GM21717 (cell line): ENCODE results near the gene HSD3B7.
A peak's percentile ranks its signal among the peaks of the same experiment; 100 is the strongest.
"Not testable (repeated sequence)": the region's sequence is repeated elsewhere in the genome, so short reads cannot be mapped to it uniquely, and the experiment has no call there.

ENCODE experiments used
- ATAC-seq: cut with Tn5 transposase; IDR thresholded peaks from one replicate; pipeline ENCODE4 v1.9.1; 2021; ENCODE audit warnings: mild to moderate bottlenecking, moderate library complexity; ENCODE audit not compliant: unreplicated experiment

The HSD3B7 gene

GRCh38 chr16:30984669-30985400 lies at the start of gene HSD3B7:
Gene HSD3B7, plus strand, starts transcription at chr16:30985207. Its CDS starts 452 bp downstream, at chr16:30985659.
- no peak for ATAC-seq

- no peak for ATAC-seq
Measured at GRCh38 chr16:30937692-30938091, 47.3 kb upstream of the HSD3B7 start.

GRCh38 chr16:30939571-30939970 lies 45.4 kb upstream of the HSD3B7 start:
- ATAC-seq = not testable (repeated sequence)

GRCh38 chr16:30941600-30942425 lies 43.2 kb upstream of the HSD3B7 start:
- ATAC-seq = peak; percentile 85

GRCh38 chr16:30942426-30942806 lies 42.6 kb upstream of the HSD3B7 start:
- ATAC-seq = no peak

GRCh38 chr16:30944352-30944751 lies 40.7 kb upstream of the HSD3B7 start:
- no peak for ATAC-seq

- no peak for ATAC-seq
Measured at GRCh38 chr16:30946671-30947540, 38.1 kb upstream of the HSD3B7 start.

GRCh38 chr16:30947541-30947858 lies 37.5 kb upstream of the HSD3B7 start:
- no peak for ATAC-seq

GRCh38 chr16:30947859-30948666 lies 36.9 kb upstream of the HSD3B7 start:
- ATAC-seq = no peak

GRCh38 chr16:30948667-30949649 lies 36.0 kb upstream of the HSD3B7 start, which contains the start of gene ORAI3:
Gene ORAI3, plus strand, starts transcription at chr16:30949068. Its CDS starts 222 bp downstream, at chr16:30949290.
- ATAC-seq = peak; percentile 52

GRCh38 chr16:30949650-30950515 lies 35.1 kb upstream of the HSD3B7 start:
- peak; percentile 47 for ATAC-seq

- ATAC-seq = no peak
Measured at GRCh38 chr16:30950516-30951065, 34.4 kb upstream of the HSD3B7 start.

- no peak for ATAC-seq
Measured at GRCh38 chr16:30951193-30951592, 33.8 kb upstream of the HSD3B7 start.

- no peak for ATAC-seq
Measured at GRCh38 chr16:30951750-30952149, 33.3 kb upstream of the HSD3B7 start.

GRCh38 chr16:30953111-30953510 lies 31.9 kb upstream of the HSD3B7 start:
- ATAC-seq = no peak

- no peak for ATAC-seq
Measured at GRCh38 chr16:30953511-30954124, 31.4 kb upstream of the HSD3B7 start.

GRCh38 chr16:30954993-30955392 lies 30.0 kb upstream of the HSD3B7 start:
- no peak for ATAC-seq
